ENCODE results near the gene PBRM1.

DNA sequence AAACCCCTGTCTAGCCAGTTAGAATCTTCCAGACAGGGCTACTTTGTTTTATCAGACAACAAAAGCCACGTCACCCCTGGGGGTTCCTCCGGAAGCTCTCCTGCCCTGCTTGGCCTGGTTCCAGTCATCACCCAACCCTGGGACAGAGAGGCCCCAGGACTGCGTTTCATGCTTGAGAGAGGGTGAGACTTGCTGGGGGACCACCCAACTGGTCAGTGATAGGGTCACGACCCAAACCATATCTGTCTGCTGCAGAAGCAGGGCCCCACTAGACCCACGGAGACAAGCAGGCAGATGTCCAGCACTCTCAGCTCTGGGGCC lies 153.2 kb downstream of the PBRM1 start:
- TF ChIP-seq, protein P1, sequence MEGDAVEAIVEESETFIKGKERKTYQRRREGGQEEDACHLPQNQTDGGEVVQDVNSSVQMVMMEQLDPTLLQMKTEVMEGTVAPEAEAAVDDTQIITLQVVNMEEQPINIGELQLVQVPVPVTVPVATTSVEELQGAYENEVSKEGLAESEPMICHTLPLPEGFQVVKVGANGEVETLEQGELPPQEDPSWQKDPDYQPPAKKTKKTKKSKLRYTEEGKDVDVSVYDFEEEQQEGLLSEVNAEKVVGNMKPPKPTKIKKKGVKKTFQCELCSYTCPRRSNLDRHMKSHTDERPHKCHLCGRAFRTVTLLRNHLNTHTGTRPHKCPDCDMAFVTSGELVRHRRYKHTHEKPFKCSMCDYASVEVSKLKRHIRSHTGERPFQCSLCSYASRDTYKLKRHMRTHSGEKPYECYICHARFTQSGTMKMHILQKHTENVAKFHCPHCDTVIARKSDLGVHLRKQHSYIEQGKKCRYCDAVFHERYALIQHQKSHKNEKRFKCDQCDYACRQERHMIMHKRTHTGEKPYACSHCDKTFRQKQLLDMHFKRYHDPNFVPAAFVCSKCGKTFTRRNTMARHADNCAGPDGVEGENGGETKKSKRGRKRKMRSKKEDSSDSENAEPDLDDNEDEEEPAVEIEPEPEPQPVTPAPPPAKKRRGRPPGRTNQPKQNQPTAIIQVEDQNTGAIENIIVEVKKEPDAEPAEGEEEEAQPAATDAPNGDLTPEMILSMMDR (IDR thresholded peaks at IDR 0.05) = no peak
- TF ChIP-seq POLR2A (IDR thresholded peaks at IDR 0.05) = no peak
